Panc1 (cell line): Measurements from ENCODE around the gene SLC35A3. TPM values are rescaled to one million over a fixed set of nuclear protein-coding genes. Genes with fewer than 3 reads are reported as not detected.

Source experiments
- ATAC-seq: fragments of 200-7000 bp; cut with Tn5 transposase; 2 replicates; pipeline ENCODE4 v1.9.1; 2020; ENCODE audit warnings: mild to moderate bottlenecking, moderate library complexity
- BruUV-seq: library from RNA; stranded (reverse); fragments of 400-500 nt; replicated peaks from 2 replicates; lab custom pipeline; 2021; lab: Mats Ljungman, UMichigan
- CTCF ChIA-PET: fragments of 300-600 bp; sonication (Branson Sonifier 250); formaldehyde crosslinking; loops from one replicate; lab custom pipeline; 2022; ENCODE audit warnings: antibody characterized with exemption; lab: Charles Lee
- POLR2A ChIA-PET: fragments of 300-600 bp; sonication (Branson Sonifier 250); formaldehyde crosslinking; loops from one replicate; lab custom pipeline; 2022; ENCODE audit warnings: antibody characterized with exemption; lab: Charles Lee
- DNase-seq: peaks from one replicate; pipeline ENCODE4 v3.0.0-alpha.2; 2010; ENCODE audit warnings: low read depth, low spot score
- H3K27ac ChIP-seq: 2 replicates; pipeline ENCODE4 v1.5.1; 2011; ENCODE audit warnings: mild to moderate bottlenecking, low read length, inconsistent platforms
- H3K27me3 ChIP-seq: fragments of 200-500 bp; sonication (Bioruptor generic); 2 replicates; pipeline ENCODE4 v1.6.0; 2014; ENCODE audit warnings: low read length, inconsistent platforms; ENCODE audit not compliant: control insufficient read depth, insufficient read depth
- H3K36me3 ChIP-seq: fragments of 200-500 bp; sonication (Bioruptor generic); 2 replicates; pipeline ENCODE4 v1.5.1; 2014; ENCODE audit warnings: inconsistent platforms, mild to moderate bottlenecking, low read length, moderate library complexity; ENCODE audit not compliant: control insufficient read depth, insufficient read depth
- H3K4me1 ChIP-seq: 2 replicates; pipeline ENCODE4 v1.5.1; 2011; ENCODE audit warnings: inconsistent platforms, mild to moderate bottlenecking, low read length, moderate library complexity; ENCODE audit not compliant: control insufficient read depth, insufficient read depth
- H3K4me3 ChIP-seq, 2 experiments: 2 replicates each; pipeline ENCODE4 v1.5.1; 2011 to 2012; ENCODE audit warnings: low read depth in 2 of 2, low read length in 2 of 2, mild to moderate bottlenecking in 2 of 2, inconsistent platforms in 1 of 2, moderate library complexity in 1 of 2
- H3K9me3 ChIP-seq: fragments of 200-500 bp; sonication (Bioruptor generic); 2 replicates; pipeline ENCODE4 v1.5.1; 2014; ENCODE audit warnings: low read depth, mild to moderate bottlenecking, inconsistent platforms, low read length, moderate library complexity; ENCODE audit not compliant: control insufficient read depth, insufficient read depth
- CTCF ChIP-seq: fragments of 450-650 bp; IDR thresholded peaks from 2 replicates; pipeline ENCODE4 v1.5.1; 2017; ENCODE audit warnings: mild to moderate bottlenecking
- POLR2AphosphoS5 ChIP-seq: IDR thresholded peaks from 2 replicates; pipeline ENCODE4 v1.6.1; 2012; ENCODE audit warnings: mild to moderate bottlenecking, low read depth, low read length, moderate library complexity
- REST ChIP-seq, 2 experiments: IDR thresholded peaks; 2 replicates each; pipeline ENCODE4 v1.6.1; 2011 to 2012; ENCODE audit warnings: low read depth in 2 of 2, control low read depth in 1 of 2, low read length in 1 of 2, mild to moderate bottlenecking in 1 of 2, moderate library complexity in 1 of 2; ENCODE audit not compliant: insufficient read depth in 1 of 2
- SIN3A ChIP-seq: IDR thresholded peaks from 2 replicates; pipeline ENCODE4 v1.6.1; 2012; ENCODE audit warnings: low read depth, mild to moderate bottlenecking, low read length, moderate library complexity, borderline replicate concordance; ENCODE audit not compliant: insufficient read depth
- TCF7L2 ChIP-seq: IDR thresholded peaks from 2 replicates; pipeline ENCODE4 v1.6.1; 2011; ENCODE audit warnings: mild to moderate bottlenecking, low read depth, low read length, inconsistent platforms
- in situ Hi-C: cut with HindIII; loops from 2 replicates; pipeline ENCODE4 v1.10.0; 2016; ENCODE audit warnings: low sequenced_read_pairs, low pct_unique_long_range_greater_than_20kb
- intact Hi-C: fragments of 100-400 bp; cut with micrococcal nuclease; formaldehyde crosslinking; loops from one replicate; pipeline ENCODE4 v1.10.0; 2022; ENCODE audit not compliant: unreplicated experiment
- total RNA-seq: library from RNA; stranded (reverse); gene quantifications from one replicate; pipeline ENCODE4 v1.2.1, GENCODE V29; 2021; ENCODE audit not compliant: unreplicated experiment

The SLC35A3 gene
- total RNA-seq, 1 experiment from 2014 or later: 15.9 TPM

DNA sequence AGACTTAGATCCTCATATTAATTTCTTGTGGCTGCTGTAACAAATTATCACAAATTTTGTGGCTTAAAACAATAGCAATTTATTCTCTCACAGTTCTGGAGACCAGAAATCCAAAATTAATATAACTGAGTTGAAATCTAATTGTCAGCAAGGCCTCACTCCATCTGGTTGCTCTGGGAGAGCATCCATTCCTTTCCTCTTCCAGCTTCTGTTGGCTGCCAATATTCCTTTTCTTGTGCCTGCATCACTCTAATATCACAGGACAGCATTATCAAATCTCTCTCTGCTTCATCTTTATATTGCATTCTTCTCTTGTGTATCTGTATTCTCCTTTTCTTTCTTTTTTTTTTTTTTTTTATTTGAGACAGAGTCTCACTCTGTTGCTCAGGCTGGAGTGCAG is 9.3 kb downstream of the SLC35A3 start:
- BruUV-seq: no TSS peak
- no peaks in the 10 kb centered on the region; the same call in 1 of the 2 replicates for H3K36me3 ChIP-seq
- DNase-seq (no peak), ATAC-seq (no peak)
- H3K27me3 ChIP-seq: no peaks in the 10 kb centered on the region
- ChIA-PET POLR2A (no interaction called here), CTCF (interaction anchor here (0.7 kb wide), 1 partner anchor 69 kb away, joined by 8 read pairs; no protein-coding TSS in a partner anchor)
- intact Hi-C loops (no loop called here), in situ Hi-C loops (no loop called here)
- no peaks in the 10 kb centered on the region for H3K9me3 ChIP-seq
- H3K4me1 ChIP-seq: no peaks in the 10 kb centered on the region
- H3K4me3 ChIP-seq: no peak overlapping the region
- TF ChIP-seq CTCF (no peak), TCF7L2 (no peak), SIN3A (no peak)
- H3K27ac ChIP-seq: no peak overlapping the region

GRCh38 chr1:99980928-99981327 is 11.1 kb downstream of the SLC35A3 start:
- H3K36me3 ChIP-seq: no peaks in the 10 kb centered on the region; the same call in 1 of the 2 replicates
- DNase-seq: no peak
- intact Hi-C loops: no loop called here
- no peak overlapping the region for H3K27ac ChIP-seq
- POLR2A ChIA-PET: no interaction called here
- H3K4me3 ChIP-seq: no peak overlapping the region
- H3K27me3 ChIP-seq: no peaks in the 10 kb centered on the region
- no peak for ATAC-seq
- BruUV-seq: no TSS peak
- no peak for TF ChIP-seq SIN3A
- TF ChIP-seq REST (IDR thresholded peaks at IDR 0.05; ENCODE audit: insufficient read depth in 1 of 2, low read depth in 2 of 2, low read length in 1 of 2): no peak
- no peak for TF ChIP-seq POLR2AphosphoS5
- no peak for TF ChIP-seq TCF7L2
- TF ChIP-seq CTCF: no peak
- in situ Hi-C loops: no loop called here
- H3K4me1 ChIP-seq: no peaks in the 10 kb centered on the region
- CTCF ChIA-PET: no interaction called here
- no peaks in the 10 kb centered on the region for H3K9me3 ChIP-seq
